Cardiac muscle cell (in vitro differentiated cells and primary cell): Measurements from ENCODE around the gene TCF4. TPM values are rescaled to one million over a fixed set of nuclear protein-coding genes. Genes with fewer than 3 reads are reported as not detected.

Source experiments
- DNase-seq, 2 donors: peaks; one replicate each; pipeline versions ENCODE4 v3.0.0 to v3.0.0-alpha.2; 2010 to 2017; ENCODE audit warnings: low read depth in 1 of 2, low spot score in 1 of 2
- H3K27ac ChIP-seq: fragments of 200-600 bp; sonication (generic); 2 replicates; pipeline ENCODE4 v1.5.1; 2016
- H3K27me3 ChIP-seq: fragments of 200-600 bp; sonication (generic); 2 replicates; pipeline ENCODE4 v1.6.0; 2016; ENCODE audit warnings: control low read depth
- H3K36me3 ChIP-seq: fragments of 200-600 bp; sonication (generic); 2 replicates; pipeline ENCODE4 v1.5.1; 2016; ENCODE audit warnings: control low read depth
- H3K4me1 ChIP-seq: fragments of 200-600 bp; sonication (generic); 2 replicates; pipeline ENCODE4 v1.8.1; 2017; ENCODE audit warnings: low read depth, mild to moderate bottlenecking, mixed run types
- H3K4me3 ChIP-seq: fragments of 200-600 bp; sonication (generic); 2 replicates; pipeline ENCODE4 v1.5.1; 2016; ENCODE audit warnings: mild to moderate bottlenecking
- H3K9me3 ChIP-seq: fragments of 200-600 bp; sonication (generic); 2 replicates; pipeline ENCODE4 v1.5.1; 2017; ENCODE audit warnings: low read depth, mild to moderate bottlenecking, control low read depth
- polyA plus RNA-seq: library from polyadenylated mRNA; unstranded; fragments of >200 nt; fragmentation: Nextera tagmentation; extraction: Ambion mirVana; gene quantifications from 2 replicates; pipeline ENCODE4 v1.2.1, GENCODE V29; 2016
- total RNA-seq: library from RNA; depleted of rRNA; stranded (reverse); fragments of >200 nt; gene quantifications from 2 replicates; pipeline ENCODE4 v1.2.3, GENCODE V29; 2016
- TF ChIP-seq, protein P1 (sequence below): IDR thresholded peaks from 2 replicates; pipeline ENCODE4 v1.5.1; 2012; ENCODE audit warnings: low read depth, mild to moderate bottlenecking, low read length

The TCF4 gene
- total and polyA plus RNA-seq, 2 experiments from 2014 or later, result 38.3 to 59.2 TPM

DNA sequence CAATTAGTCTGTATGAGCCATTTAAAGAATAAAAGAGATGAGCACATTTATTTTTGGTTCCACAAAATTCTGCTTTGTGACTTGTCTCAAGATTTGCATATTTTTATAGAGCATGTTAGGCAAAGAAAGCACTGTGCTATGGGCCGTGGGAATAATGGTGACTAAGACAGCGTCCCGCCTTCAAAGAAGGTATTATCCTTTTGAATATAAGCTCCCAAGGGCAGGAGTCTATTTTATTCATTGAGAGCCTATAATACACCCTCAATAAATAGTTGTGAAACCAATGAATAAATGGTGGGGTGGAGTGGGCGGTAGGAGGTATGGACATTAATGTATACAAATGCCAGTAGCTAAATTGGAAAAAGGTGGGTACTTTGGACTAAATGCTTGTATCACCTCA is 20.5 kb upstream of the TCF4 start:
- TF ChIP-seq, protein P1, sequence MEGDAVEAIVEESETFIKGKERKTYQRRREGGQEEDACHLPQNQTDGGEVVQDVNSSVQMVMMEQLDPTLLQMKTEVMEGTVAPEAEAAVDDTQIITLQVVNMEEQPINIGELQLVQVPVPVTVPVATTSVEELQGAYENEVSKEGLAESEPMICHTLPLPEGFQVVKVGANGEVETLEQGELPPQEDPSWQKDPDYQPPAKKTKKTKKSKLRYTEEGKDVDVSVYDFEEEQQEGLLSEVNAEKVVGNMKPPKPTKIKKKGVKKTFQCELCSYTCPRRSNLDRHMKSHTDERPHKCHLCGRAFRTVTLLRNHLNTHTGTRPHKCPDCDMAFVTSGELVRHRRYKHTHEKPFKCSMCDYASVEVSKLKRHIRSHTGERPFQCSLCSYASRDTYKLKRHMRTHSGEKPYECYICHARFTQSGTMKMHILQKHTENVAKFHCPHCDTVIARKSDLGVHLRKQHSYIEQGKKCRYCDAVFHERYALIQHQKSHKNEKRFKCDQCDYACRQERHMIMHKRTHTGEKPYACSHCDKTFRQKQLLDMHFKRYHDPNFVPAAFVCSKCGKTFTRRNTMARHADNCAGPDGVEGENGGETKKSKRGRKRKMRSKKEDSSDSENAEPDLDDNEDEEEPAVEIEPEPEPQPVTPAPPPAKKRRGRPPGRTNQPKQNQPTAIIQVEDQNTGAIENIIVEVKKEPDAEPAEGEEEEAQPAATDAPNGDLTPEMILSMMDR, result no peak
- no peaks in the 10 kb centered on the region for H3K9me3 ChIP-seq
- no peak overlapping the region for H3K4me3 ChIP-seq
- no peaks in the 10 kb centered on the region for H3K27me3 ChIP-seq
- H3K36me3 ChIP-seq, result no peaks in the 10 kb centered on the region
- no peaks in the 10 kb centered on the region for H3K4me1 ChIP-seq
- DNase-seq, result no peak
- no peak overlapping the region for H3K27ac ChIP-seq

DNA sequence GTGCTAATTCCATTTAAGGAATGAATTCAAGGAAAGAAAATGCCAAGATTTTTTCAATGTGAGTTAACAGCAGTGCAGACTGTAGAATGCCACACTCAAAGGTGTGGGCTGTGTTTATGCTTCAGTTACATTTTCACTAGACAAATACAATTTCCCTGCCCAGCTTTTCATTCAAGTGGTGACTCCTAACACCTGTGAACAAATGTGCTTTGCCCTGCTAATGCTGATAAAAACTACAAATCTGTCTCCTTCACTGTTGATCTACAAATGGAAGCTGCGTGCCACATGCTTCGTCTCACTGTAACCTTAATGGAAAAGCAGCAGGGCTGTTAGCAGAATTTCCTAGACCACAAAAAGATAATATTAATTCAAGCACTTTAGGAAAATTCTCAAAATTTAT is 19.8 kb upstream of the TCF4 start:
- Histone ChIP-seq H3K4me3 (no peak overlapping the region), H3K36me3 (no peaks in the 10 kb centered on the region), H3K9me3 (no peaks in the 10 kb centered on the region), H3K27ac (no peak overlapping the region), H3K4me1 (no peaks in the 10 kb centered on the region), H3K27me3 (no peaks in the 10 kb centered on the region)
- TF ChIP-seq, protein P1, result no peak
- no peak for DNase-seq

DNA sequence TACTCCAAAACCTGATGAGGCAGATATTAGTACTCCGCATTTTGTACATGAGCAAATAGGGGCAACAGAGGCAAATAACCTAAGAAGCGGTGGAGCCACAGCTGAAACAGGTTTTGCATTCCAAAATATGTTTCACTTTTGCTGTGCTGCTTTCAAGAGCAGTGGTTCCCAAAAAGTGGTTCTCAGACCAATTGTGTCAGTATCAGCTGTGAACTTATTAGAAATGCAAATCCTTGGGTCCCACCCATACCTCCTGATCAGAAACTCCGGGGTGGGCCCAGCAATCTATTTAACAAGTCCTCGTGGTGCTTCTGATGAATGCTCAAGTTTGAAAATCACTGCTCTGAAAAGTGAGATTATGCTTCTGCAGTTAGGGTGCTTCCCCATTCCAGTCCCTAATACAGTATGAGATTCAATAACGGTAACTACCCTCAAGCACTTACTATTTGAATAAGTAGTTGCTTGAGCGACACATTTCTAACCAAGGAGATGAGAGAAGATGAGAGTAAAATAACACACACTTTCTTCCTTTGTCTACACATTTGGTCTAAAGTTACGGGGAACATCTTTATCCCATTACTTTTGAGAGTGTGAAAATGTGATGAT is 17.8 kb upstream of the TCF4 start:
- no peaks in the 10 kb centered on the region for H3K36me3 ChIP-seq
- H3K9me3 ChIP-seq, result no peaks in the 10 kb centered on the region
- H3K4me3 ChIP-seq, result no peak overlapping the region
- H3K27ac ChIP-seq, result no peak overlapping the region
- H3K27me3 ChIP-seq, result no peaks in the 10 kb centered on the region
- H3K4me1 ChIP-seq, result no peaks in the 10 kb centered on the region
- DNase-seq, result no peak
- TF ChIP-seq, protein P1, result no peak

DNA sequence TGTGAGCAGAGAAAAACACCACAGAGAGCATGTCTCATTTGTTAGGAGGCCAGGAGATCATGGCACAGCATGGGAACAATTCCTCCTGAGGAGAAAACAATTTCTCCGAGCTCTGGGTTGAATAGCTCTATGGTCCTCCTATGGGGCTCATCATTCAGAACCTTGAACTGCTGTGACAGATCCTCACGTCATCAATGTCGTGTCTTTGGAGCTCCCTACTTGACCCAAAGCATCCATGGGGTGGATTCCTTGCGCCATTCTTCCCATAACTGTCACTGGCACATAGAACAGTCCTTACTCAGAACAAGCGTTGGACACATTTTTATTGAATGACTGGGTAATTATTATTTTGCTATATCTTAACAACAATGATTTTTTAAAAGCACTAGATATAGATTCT is 15.8 kb upstream of the TCF4 start:
- Histone ChIP-seq H3K27ac (no peak overlapping the region), H3K4me1 (no peaks in the 10 kb centered on the region), H3K27me3 (no peaks in the 10 kb centered on the region), H3K9me3 (no peaks in the 10 kb centered on the region), H3K4me3 (no peak overlapping the region), H3K36me3 (no peaks in the 10 kb centered on the region)
- no peak for DNase-seq
- TF ChIP-seq, protein P1, result no peak

DNA sequence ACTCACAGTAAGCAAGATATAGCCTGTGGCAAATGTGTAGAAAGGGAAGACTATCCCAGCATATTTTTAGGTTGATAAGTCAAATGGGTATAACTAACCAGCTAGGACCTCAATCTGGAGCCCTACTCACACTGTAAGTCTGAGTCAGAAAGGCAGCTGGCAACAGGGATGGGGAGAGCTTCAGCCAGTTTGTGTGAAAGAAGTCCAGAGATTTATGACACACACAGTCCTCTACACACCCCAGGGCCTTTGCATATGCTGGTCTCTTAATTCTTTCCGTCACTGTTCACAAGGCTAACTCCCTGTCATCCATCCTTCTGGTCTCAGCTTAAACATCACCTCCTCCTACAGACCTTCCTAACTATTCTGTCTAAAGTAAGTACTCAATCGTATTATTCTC is 5.9 kb upstream of the TCF4 start:
- TF ChIP-seq, protein P1, result no peak
- H3K27ac ChIP-seq, result no peak overlapping the region
- H3K4me1 ChIP-seq, result no peaks in the 10 kb centered on the region
- DNase-seq, result no peak
- no peak overlapping the region for H3K4me3 ChIP-seq
- H3K9me3 ChIP-seq, result no peaks in the 10 kb centered on the region
- no peaks in the 10 kb centered on the region for H3K27me3 ChIP-seq
- H3K36me3 ChIP-seq, result no peaks in the 10 kb centered on the region
